Ishikawa (cell line): ENCODE results near the gene RRBP1.

ENCODE experiments used
- CEBPB ChIP-seq: IDR thresholded peaks from 2 replicates; pipeline ENCODE4 v1.6.1; 2012
- CREB1 ChIP-seq: IDR thresholded peaks from 2 replicates; pipeline ENCODE4 v1.6.1; 2012; ENCODE audit warnings: low read depth
- EGR1 ChIP-seq: IDR thresholded peaks from 2 replicates; pipeline ENCODE4 v1.6.1; 2012
- EP300 ChIP-seq: IDR thresholded peaks from 2 replicates; pipeline ENCODE4 v1.6.1; 2012; ENCODE audit warnings: borderline replicate concordance
- FOXM1 ChIP-seq: IDR thresholded peaks from 2 replicates; pipeline ENCODE4 v1.6.1; 2012; ENCODE audit warnings: low read depth, borderline replicate concordance
- MAX ChIP-seq: IDR thresholded peaks from 2 replicates; pipeline ENCODE4 v1.6.1; 2012
- NFIC ChIP-seq: IDR thresholded peaks from 2 replicates; pipeline ENCODE4 v1.6.1; 2012
- RAD21 ChIP-seq: IDR thresholded peaks from 2 replicates; pipeline ENCODE4 v1.6.1; 2012; ENCODE audit warnings: low read depth
- REST ChIP-seq: IDR thresholded peaks from 2 replicates; pipeline ENCODE4 v1.6.1; 2012; ENCODE audit warnings: low read depth, mild to moderate bottlenecking
- TAF1 ChIP-seq: IDR thresholded peaks from 2 replicates; pipeline ENCODE4 v1.6.1; 2012; ENCODE audit warnings: low read depth, mild to moderate bottlenecking
- USF1 ChIP-seq: IDR thresholded peaks from 2 replicates; pipeline ENCODE4 v1.6.1; 2012
- YY1 ChIP-seq: IDR thresholded peaks from 2 replicates; pipeline ENCODE4 v1.6.1; 2012; ENCODE audit warnings: low read depth

- TF ChIP-seq RAD21 (no peak), REST (no peak), CEBPB (no peak), EP300 (no peak), TAF1 (no peak), NFIC (no peak), MAX (no peak), CREB1 (no peak), YY1 (no peak), EGR1 (no peak), FOXM1 (no peak), USF1 (no peak)
Measured at GRCh38 chr20:17711267-17711627, 29.2 kb upstream of the RRBP1 start.
